ENCODE measurements around the gene TMC4. TPM values are rescaled to one million over a fixed set of nuclear protein-coding genes. Genes with fewer than 3 reads are reported as not detected.
"Not testable (repeated sequence)": the region's sequence is repeated elsewhere in the genome, so short reads cannot be mapped to it uniquely, and the experiment has no call there.

Gene TMC4, protein sequence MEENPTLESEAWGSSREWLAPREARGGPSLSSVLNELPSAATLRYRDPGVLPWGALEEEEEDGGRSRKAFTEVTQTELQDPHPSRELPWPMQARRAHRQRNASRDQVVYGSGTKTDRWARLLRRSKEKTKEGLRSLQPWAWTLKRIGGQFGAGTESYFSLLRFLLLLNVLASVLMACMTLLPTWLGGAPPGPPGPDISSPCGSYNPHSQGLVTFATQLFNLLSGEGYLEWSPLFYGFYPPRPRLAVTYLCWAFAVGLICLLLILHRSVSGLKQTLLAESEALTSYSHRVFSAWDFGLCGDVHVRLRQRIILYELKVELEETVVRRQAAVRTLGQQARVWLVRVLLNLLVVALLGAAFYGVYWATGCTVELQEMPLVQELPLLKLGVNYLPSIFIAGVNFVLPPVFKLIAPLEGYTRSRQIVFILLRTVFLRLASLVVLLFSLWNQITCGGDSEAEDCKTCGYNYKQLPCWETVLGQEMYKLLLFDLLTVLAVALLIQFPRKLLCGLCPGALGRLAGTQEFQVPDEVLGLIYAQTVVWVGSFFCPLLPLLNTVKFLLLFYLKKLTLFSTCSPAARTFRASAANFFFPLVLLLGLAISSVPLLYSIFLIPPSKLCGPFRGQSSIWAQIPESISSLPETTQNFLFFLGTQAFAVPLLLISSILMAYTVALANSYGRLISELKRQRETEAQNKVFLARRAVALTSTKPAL
- total RNA-seq (2014; rRNA removed; shearing (Covaris generic)): 9.6 TPM in 1 of 2 replicates, not detected in the other

GRCh38 chr19:54172471-54173358, at the start of gene TMC4:
TMC4 (minus strand) TSS chr19:54173160; CDS start chr19:54173117, 43 bp downstream.
- in situ Hi-C loops (cut with HindIII; ENCODE audit: low sequenced_read_pairs): no loop called here
- DNase-seq (ENCODE audit: low spot score): no peak

DNA sequence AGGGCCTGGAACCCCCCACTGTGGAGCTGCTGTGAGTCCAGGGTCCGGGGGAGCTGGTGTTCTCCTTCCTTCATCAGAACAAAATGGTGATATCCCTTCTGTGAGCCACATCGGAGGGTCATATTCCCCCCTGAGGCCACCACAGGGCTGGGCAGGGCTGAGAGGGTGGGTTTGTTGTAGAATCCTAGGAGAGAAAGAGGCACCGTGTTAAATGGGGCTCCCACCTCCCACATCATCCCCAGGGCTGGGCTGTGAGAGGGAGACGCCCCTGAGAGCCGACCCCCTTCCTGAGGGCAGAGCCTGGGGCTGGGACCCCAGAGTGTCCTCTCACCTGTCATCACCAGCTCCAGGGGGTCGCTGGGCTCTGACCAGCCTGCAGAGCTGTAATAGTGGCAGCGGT, 49.0 kb upstream of the TMC4 start:
- in situ Hi-C loops (cut with HindIII; ENCODE audit: low sequenced_read_pairs); DNase-seq (ENCODE audit: low spot score): not testable (repeated sequence)

DNA sequence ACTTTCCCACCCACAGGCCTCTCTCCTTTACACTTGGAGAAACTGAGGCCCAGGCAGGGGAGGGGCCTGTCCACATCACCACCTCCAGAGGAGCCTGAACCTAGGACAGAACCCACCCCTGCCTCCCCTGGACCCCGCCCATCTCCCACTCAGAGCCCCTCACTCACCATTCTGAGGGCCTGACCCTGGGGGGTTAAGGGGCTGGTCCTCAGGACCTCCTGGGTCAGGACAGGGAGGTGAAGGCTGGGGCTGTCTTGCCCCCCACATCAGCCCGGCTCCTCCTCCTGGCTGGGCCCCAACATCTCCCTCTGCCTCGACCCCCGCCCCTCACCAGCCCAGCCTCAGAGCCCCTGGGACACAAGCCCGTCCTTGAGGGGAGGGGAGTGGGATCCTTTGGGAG, 46.7 kb upstream of the TMC4 start:
- DNase-seq (ENCODE audit: low spot score); in situ Hi-C loops (cut with HindIII; ENCODE audit: low sequenced_read_pairs): not testable (repeated sequence)

DNA sequence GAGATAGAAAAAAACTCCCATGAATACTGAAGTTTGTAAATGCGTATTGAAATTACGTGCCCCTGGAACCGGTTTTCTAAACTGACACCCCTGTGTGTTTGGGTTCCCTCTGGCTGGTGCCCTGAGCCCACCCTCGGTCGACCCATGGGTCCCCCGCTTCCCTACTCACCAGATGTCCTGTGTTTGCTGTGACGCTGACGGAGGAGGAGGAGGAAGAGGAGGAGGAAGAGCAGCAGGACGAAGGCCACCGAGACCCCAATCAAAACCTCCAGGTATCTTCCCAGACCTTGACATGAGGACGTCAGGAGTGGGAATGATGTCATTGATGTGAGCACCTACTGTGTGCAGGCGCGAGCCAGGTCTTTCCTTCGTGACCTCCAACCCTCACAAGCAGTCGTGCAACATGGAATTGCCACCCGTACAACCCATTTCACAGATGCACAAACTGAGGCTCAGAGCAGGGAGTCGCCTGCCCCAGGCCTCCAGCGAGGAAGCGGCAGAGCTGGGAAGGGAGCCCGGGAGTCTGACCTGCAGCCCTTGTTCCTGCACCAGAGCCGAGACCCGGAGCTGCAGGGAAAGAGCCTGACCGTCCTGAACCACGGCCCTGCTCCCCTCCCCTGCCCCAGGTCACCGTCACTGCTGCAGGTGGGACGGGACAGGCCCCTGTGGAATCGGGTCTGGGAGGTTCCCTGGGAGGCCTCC, 46.2 kb upstream of the TMC4 start:
- in situ Hi-C loops (cut with HindIII; ENCODE audit: low sequenced_read_pairs): no loop called here
- DNase-seq (ENCODE audit: low spot score): no peak

- in situ Hi-C loops (cut with HindIII; ENCODE audit: low sequenced_read_pairs): no loop called here
- DNase-seq (ENCODE audit: low spot score): no peak
Observed at GRCh38 chr19:54218259-54218658, 45.3 kb upstream of the TMC4 start.

GRCh38 chr19:54217517-54218247, 44.7 kb upstream of the TMC4 start:
- DNase-seq (ENCODE audit: low spot score); in situ Hi-C loops (cut with HindIII; ENCODE audit: low sequenced_read_pairs): not testable (repeated sequence)

- no peak for DNase-seq (ENCODE audit: low spot score)
- in situ Hi-C loops (cut with HindIII; ENCODE audit: low sequenced_read_pairs): no loop called here
Observed at GRCh38 chr19:54216869-54217268, 43.9 kb upstream of the TMC4 start.

DNA sequence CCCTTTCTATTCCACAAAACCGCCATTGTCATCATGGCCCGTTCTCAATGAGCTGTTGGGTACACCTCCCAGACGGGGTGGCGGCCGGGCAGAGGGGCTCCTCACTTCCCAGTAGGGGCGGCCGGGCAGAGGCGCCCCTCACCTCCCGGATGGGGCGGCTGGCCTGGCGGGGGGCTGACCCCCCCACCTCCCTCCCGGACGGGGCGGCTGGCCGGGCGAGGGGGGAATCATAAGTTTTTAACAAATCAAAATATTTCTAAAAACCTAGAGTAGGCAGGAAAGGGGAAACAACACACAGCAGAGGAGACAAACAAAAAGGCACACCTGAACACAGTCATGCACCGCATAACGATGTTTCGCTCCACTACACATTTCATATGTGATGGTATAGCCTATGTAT, 41.8 kb upstream of the TMC4 start:
- DNase-seq (ENCODE audit: low spot score); in situ Hi-C loops (cut with HindIII; ENCODE audit: low sequenced_read_pairs): not testable (repeated sequence)

DNA sequence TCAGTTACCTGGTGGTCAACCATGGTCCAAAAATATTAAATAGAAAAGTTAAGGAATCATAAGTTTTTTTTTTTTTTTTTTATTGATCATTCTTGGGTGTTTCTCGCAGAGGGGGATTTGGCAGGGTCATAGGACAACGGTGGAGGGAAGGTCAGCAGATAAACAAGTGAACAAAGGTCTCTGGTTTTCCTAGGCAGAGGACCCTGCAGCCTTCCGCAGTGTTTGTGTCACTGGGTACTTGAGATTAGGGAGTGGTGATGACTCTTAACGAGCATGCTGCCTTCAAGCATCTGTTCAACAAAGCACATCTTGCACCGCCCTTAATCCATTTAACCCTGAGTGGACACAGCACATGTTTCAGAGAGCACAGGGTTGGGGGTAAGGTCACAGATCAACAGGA, 41.3 kb upstream of the TMC4 start:
- DNase-seq (ENCODE audit: low spot score); in situ Hi-C loops (cut with HindIII; ENCODE audit: low sequenced_read_pairs): not testable (repeated sequence)

DNA sequence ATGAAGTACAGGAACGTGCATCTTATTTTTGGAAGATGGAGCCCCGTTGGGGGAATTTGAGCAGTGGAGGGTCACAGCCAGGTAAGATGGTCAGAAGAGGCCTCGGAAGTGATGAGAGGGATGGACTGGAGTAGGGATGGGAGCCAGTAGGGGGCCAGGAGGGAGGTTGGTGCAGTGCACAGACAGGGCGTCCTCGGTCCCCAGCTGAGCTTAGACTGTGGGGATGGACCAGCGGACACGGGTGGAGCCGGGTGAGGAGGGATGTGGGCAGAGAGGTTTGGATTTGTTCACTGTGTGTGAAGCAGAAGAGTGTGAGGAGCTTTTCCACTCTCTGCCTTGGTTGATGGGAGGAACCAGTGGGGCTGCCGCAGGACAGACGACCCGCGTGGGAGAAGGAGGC, 38.3 kb upstream of the TMC4 start:
- DNase-seq (ENCODE audit: low spot score): no peak
- in situ Hi-C loops (cut with HindIII; ENCODE audit: low sequenced_read_pairs): no loop called here

GRCh38 chr19:54209811-54210494, 37.0 kb upstream of the TMC4 start:
- peak; percentile 55 for DNase-seq (ENCODE audit: low spot score)
- in situ Hi-C loops (cut with HindIII; ENCODE audit: low sequenced_read_pairs): loop anchor here (10.0 kb wide), 1 partner anchor 75 kb away; the partner anchor contains the start of gene LILRB2

DNA sequence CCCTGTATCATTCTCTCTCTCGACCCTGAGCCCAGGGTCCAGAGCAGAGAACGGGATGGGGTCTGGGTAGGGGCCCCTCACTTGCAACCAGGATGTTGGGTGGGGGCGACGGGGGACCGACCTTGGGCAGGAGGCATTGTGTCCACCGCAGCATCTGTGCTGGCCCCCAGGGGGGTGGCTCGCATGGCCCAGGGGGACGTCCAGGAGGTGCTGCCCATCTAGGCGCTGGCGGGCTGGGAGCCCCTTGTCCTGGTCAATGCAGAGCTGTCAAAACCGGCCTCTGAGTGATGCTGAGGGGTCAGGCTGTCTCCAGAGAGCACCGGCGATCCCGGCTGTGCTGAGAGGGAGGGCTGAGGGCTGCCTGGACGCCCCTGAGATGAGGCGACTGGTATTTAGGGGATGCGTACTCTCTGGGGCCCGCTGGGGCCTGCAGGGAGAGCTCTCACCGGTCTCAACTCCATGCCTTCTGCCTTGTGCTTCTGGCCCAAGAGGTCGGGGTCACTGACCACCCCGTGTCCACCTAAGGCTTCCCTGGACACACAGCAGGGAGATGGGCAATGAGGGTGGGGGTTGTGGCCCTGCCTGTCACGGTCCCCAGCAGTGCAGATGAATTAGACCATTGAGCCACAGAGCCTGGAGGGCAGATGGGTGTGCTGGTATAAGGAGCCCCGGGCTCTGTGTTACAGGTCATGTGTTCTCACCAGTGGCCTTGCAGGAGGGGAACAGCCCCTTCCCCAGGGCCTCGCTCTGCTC, 36.3 kb upstream of the TMC4 start:
- in situ Hi-C loops (cut with HindIII; ENCODE audit: low sequenced_read_pairs): loop anchor here (10.0 kb wide), 1 partner anchor 76 kb away; the partner anchor contains the start of gene LILRB2
- peak; percentile 27 for DNase-seq (ENCODE audit: low spot score)

DNA sequence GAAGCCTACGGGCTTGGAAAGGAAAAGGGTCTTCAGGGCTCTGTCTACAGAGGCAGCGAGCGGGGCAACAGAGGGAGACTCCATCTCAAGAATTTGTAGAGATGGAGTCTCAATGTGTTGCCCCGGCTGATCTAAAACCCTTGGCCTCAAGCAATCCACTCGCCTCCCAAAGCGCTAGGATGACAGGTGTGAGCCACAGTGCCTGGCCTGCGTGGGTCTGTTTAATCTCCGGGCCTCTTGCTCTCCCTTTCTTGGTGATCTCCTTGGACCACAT, 35.8 kb upstream of the TMC4 start:
- in situ Hi-C loops (cut with HindIII; ENCODE audit: low sequenced_read_pairs): loop anchor here (10.0 kb wide), 1 partner anchor 76 kb away; the partner anchor contains the start of gene LILRB2
- peak; percentile 22 for DNase-seq (ENCODE audit: low spot score)

DNA sequence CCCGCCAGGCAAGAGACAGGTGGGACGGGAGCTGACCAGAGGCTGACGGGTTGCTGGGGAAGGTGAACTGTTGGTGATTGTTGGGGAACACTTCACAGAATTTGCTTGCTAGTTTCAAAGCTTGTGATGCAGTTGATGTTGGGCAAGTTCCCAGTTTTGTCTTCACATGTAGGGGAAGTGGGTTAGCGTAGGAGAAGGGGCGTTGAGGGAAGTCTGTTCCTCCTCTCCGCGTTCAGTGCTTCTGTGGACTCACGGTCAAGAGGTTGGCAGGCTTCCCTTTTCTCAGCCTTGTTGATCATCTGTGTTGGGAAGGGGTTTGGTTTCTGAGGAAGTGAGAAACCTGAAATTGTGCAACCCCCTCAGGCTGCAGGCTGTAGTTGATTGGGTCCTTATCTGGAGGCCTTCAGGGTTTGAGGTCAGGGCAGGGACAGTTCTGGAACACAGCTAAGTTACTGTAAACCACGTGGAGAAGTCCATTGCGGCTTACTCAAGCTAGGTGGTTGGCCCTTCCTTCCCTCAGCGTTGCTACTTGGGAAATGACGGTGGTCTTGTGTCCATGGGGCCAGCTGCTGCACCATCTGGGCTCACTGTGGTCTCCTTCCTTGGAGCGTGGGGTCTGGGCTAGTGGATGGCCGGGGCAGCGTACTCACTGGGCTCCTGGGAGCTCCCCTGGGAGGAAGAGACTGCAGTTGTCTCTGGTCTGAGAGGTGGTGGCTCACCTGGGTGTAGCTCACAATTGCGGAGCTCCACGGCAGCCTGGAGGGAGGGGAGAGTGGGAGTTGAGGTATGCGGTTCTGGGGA, 35.2 kb upstream of the TMC4 start:
- DNase-seq (ENCODE audit: low spot score): peak; percentile 47
- in situ Hi-C loops (cut with HindIII; ENCODE audit: low sequenced_read_pairs): loop anchor here (10.0 kb wide), 1 partner anchor 77 kb away; the partner anchor contains the start of gene LILRB2

DNA sequence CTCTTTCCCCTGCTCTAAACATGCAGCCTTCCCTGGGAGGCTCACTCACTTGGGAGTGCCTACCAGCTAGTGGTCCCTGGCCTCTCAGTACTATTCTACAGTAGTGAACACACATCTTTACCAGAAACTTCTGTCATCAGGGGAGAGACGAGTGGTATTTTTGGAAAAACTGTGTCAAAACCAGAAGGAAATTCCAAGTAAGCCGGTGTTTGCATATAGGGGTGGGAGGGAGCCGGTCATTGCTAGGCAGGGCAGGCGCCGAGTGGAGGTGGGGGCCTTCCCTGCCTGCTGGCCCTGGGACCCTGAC, 34.7 kb upstream of the TMC4 start:
- in situ Hi-C loops (cut with HindIII; ENCODE audit: low sequenced_read_pairs): loop anchor here (10.0 kb wide), 1 partner anchor 77 kb away; the partner anchor contains the start of gene LILRB2
- DNase-seq (ENCODE audit: low spot score): no peak

GRCh38 chr19:54207193-54207592, 34.2 kb upstream of the TMC4 start:
- not testable (repeated sequence) for DNase-seq (ENCODE audit: low spot score)
- in situ Hi-C loops (cut with HindIII; ENCODE audit: low sequenced_read_pairs): loop anchor here (10.0 kb wide), 1 partner anchor 78 kb away; the partner anchor contains the start of gene LILRB2

All from G401 (cell line).